SK-N-SH (cell line): ENCODE results near the gene ARPC4. TPM values are rescaled to one million over a fixed set of nuclear protein-coding genes. Genes with fewer than 3 reads are reported as not detected.

Experiments used
- CTCF ChIA-PET: fragments of 300-600, 350-600 bp; formaldehyde crosslinking; extraction: SDS; loops from one replicate; lab custom pipeline; 2021; lab: Yijun Ruan, JAX
- POLR2A ChIA-PET: fragments of 350-600 bp; sonication (Branson Sonifier 250); formaldehyde crosslinking; extraction: SDS; loops from one replicate; lab custom pipeline; 2020; ENCODE audit warnings: antibody characterized with exemption, inconsistent platforms; lab: Yijun Ruan, JAX
- DNase-seq: peaks from one replicate; pipeline ENCODE4 v3.0.0; 2012
- H2AFZ ChIP-seq: fragments of 200-600 bp; sonication (generic); 2 replicates; pipeline ENCODE4 v1.8.1; 2016; ENCODE audit warnings: antibody characterized with exemption, mild to moderate bottlenecking, low read depth
- H3F3A ChIP-seq: fragments of 200-600 bp; sonication (generic); replicated peaks from 2 replicates; pipeline ENCODE3; 2016; ENCODE audit warnings: antibody characterized with exemption, mild to moderate bottlenecking; ENCODE audit not compliant: insufficient read depth
- H3K27ac ChIP-seq, 2 experiments: fragments of 200-500 bp in 1 of 2; fragments of 200-600 bp in 1 of 2; sonication (Bioruptor generic) in 1 of 2; sonication (generic), shearing (Covaris generic) in 1 of 2; 2 replicates each; pipeline versions ENCODE4 v1.5.1 to v1.6.1; 2014 to 2016; ENCODE audit warnings: low read depth in 2 of 2, inconsistent platforms in 1 of 2, low read length in 1 of 2, mild to moderate bottlenecking in 1 of 2, mixed read lengths in 1 of 2
- H3K27me3 ChIP-seq: fragments of 200-600 bp; sonication (generic), shearing (Covaris generic); 2 replicates; pipeline ENCODE4 v1.6.1; 2016; ENCODE audit warnings: mixed run types; ENCODE audit not compliant: insufficient read depth
- H3K36me3 ChIP-seq, 2 experiments: fragments of 200-500 bp in 1 of 2; fragments of 200-600 bp in 1 of 2; sonication (Bioruptor generic) in 1 of 2; sonication (generic) in 1 of 2; replicated peaks in 1 of 2; 2 replicates each; pipeline versions ENCODE3 to v1.5.1; 2014 to 2016; ENCODE audit warnings: low read length in 1 of 2, mild to moderate bottlenecking in 1 of 2; ENCODE audit not compliant: insufficient read depth in 2 of 2, control insufficient read depth in 1 of 2
- H3K4me1 ChIP-seq, 2 experiments: fragments of 200-500 bp in 1 of 2; fragments of 200-600 bp in 1 of 2; sonication (Bioruptor generic) in 1 of 2; sonication (generic), shearing (Covaris generic) in 1 of 2; 2 replicates each; pipeline versions ENCODE4 v1.5.1 to v1.6.1; 2014 to 2016; ENCODE audit warnings: low read depth in 1 of 2, low read length in 1 of 2, mixed run types in 1 of 2; ENCODE audit not compliant: insufficient read depth in 2 of 2, control insufficient read depth in 1 of 2
- H3K4me2 ChIP-seq: fragments of 200-600 bp; sonication (generic), shearing (Covaris generic); 2 replicates; pipeline ENCODE4 v1.6.1; 2017; ENCODE audit warnings: mixed run types
- H3K4me3 ChIP-seq, 2 experiments: fragments of 200-500 bp in 1 of 2; fragments of 200-600 bp in 1 of 2; sonication (Bioruptor generic) in 1 of 2; sonication (generic), shearing (Covaris generic) in 1 of 2; 2 replicates each; pipeline versions ENCODE4 v1.5.1 to v1.8.1; 2014 to 2016; ENCODE audit warnings: low read depth in 2 of 2, inconsistent platforms in 1 of 2, low read length in 1 of 2, mild to moderate bottlenecking in 1 of 2, mixed read lengths in 1 of 2, moderate library complexity in 1 of 2
- H3K79me2 ChIP-seq: fragments of 200-600 bp; sonication (generic); 2 replicates; pipeline ENCODE4 v1.8.1; 2017; ENCODE audit warnings: mild to moderate bottlenecking; ENCODE audit not compliant: insufficient read depth
- H3K9ac ChIP-seq: fragments of 200-600 bp; sonication (generic); 2 replicates; pipeline ENCODE4 v1.6.1; 2017; ENCODE audit warnings: mixed run types
- H3K9me2 ChIP-seq: fragments of 200-600 bp; sonication (generic); 2 replicates; pipeline ENCODE4 v1.6.1; 2017; ENCODE audit warnings: mixed run types
- H3K9me3 ChIP-seq: fragments of 200-600 bp; sonication (generic); 2 replicates; pipeline ENCODE4 v1.6.1; 2017; ENCODE audit warnings: mixed run types, mild to moderate bottlenecking, moderate library complexity
- H4K20me1 ChIP-seq: fragments of 200-600 bp; sonication (generic); 2 replicates; pipeline ENCODE4 v1.6.1; 2017; ENCODE audit warnings: mild to moderate bottlenecking, mixed run types; ENCODE audit not compliant: insufficient read depth
- EP300 ChIP-seq, 2 experiments: IDR thresholded peaks; 2 replicates each; pipeline versions ENCODE4 v1.4.0 to v1.6.1; 2012; ENCODE audit warnings: borderline replicate concordance in 1 of 2, low read depth in 1 of 2, low read length in 1 of 2
- GABPA ChIP-seq: IDR thresholded peaks from 2 replicates; pipeline ENCODE4 v1.4.0; 2012; ENCODE audit warnings: low read depth, mild to moderate bottlenecking
- GATA2 ChIP-seq: sonication (generic); formaldehyde crosslinking; IDR thresholded peaks from 2 replicates; pipeline ENCODE4 v1.5.0; 2020; ENCODE audit warnings: mild to moderate bottlenecking, missing genetic modification reagents
- MXI1 ChIP-seq: IDR thresholded peaks from 2 replicates; pipeline ENCODE4 v1.6.1; 2012; ENCODE audit warnings: mild to moderate bottlenecking, low read depth, low read length, improper control_type of control experiment
- NRF1 ChIP-seq: IDR thresholded peaks from 2 replicates; pipeline ENCODE4 v1.6.1; 2012; ENCODE audit warnings: low read depth, mild to moderate bottlenecking, low read length
- POLR2AphosphoS5 ChIP-seq: IDR thresholded peaks from 2 replicates; pipeline ENCODE4 v1.6.1; 2012; ENCODE audit warnings: low read depth, low read length
- SIN3A ChIP-seq: IDR thresholded peaks from 2 replicates; pipeline ENCODE4 v1.6.1; 2012; ENCODE audit warnings: low read depth, mild to moderate bottlenecking, low read length, moderate library complexity, borderline replicate concordance
- SMC3 ChIP-seq: IDR thresholded peaks from 2 replicates; pipeline ENCODE4 v1.6.1; 2012; ENCODE audit warnings: low read depth, low read length, improper control_type of control experiment
- TAF1 ChIP-seq: IDR thresholded peaks from 2 replicates; pipeline ENCODE4 v1.6.1; 2012; ENCODE audit warnings: low read depth, mild to moderate bottlenecking, low read length, moderate library complexity, borderline replicate concordance
- TEAD4 ChIP-seq: IDR thresholded peaks from 2 replicates; pipeline ENCODE4 v1.4.0; 2012; ENCODE audit warnings: mild to moderate bottlenecking, borderline replicate concordance; ENCODE audit not compliant: insufficient read depth
- YY1 ChIP-seq: IDR thresholded peaks from 2 replicates; pipeline ENCODE4 v1.4.0; 2012; ENCODE audit warnings: low read depth, mild to moderate bottlenecking
- WGBS: methylation state at CpG from one replicate; pipeline ENCODE4 v1.1.6; 2017; ENCODE audit warnings: low lambda C conversion rate; 5-methylcytosine and 5-hydroxymethylcytosine counted together
- polyA plus RNA-seq, 3 experiments: library from polyadenylated mRNA; depleted of rRNA; stranded (reverse); fragments of >200 nt; gene quantifications; 2 replicates each; pipeline ENCODE4 v1.2.3, GENCODE V29; 2012
- TF ChIP-seq, protein P1 (sequence below): fragments of 150-350 bp; IDR thresholded peaks from 2 replicates; pipeline ENCODE4 v1.6.1; 2017; ENCODE audit warnings: antibody characterized with exemption, low read length, low read depth, borderline replicate concordance
- TF ChIP-seq, protein P2 (sequence below): IDR thresholded peaks from 2 replicates; pipeline ENCODE4 v1.4.0; 2012; ENCODE audit warnings: low read depth
- TF ChIP-seq, protein P3 (sequence below): IDR thresholded peaks from 2 replicates; pipeline ENCODE4 v1.4.0; 2012; ENCODE audit warnings: low read depth, borderline replicate concordance

Gene ARPC4
- polyA plus RNA-seq, 1 of the 3 experiments (the other 2 are of a cell fraction) = 233 TPM

DNA sequence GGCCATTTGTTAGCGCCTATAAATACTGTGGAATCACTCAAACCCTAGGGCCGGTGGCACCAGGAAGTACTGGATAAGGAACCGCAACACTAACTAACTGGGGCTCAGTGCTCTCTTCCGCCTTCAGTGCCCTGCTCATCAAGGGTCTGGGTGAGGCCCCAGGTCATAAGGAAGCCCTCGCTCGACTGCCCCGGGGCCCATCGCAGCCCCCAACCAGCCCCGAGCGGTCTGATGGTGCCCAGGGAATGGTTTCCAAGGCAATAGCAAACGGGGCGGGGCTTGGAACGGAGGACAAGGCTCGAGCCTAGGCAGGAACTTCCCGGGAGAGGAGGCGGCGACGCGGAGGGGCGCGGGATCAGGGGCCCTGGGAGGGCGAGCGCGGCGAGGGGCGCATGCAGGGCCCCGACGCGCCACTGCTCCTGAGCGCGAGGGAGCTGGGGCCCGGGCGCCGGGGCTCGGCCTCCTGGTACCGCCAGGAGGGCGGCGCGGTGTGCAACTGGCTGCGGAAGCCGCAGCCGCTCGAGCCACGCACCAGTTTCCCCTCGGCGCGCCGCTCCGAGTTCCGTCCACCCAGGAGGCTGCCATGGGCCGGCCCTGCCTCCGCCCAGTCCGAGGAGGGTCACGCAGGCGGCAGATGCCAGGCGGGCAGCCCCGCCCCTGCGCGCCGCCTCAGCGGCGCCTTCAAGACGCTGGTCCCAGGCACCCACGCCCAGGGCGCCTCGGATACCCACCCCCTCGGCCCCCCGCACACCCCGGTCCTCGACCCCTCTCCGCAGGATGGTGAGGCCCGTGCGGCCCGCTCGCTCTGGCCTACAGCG, 16.9 kb downstream of the ARPC4 start, which contains the start of gene TTLL3:
TSS of gene TTLL3 (plus strand) at position 648 of the 818 bp plus-strand sequence. CDS start 400 bp downstream, outside the sequence.
- H2AFZ ChIP-seq = peak within 1 kb of the TSS; percentile 83; the same call in 1 of the 2 replicates
- POLR2A ChIA-PET = no interaction called here
- peak within 1 kb of the TSS; percentile 78 for H3K9ac ChIP-seq

More for the DNA sequence above, 16.9 kb downstream of the ARPC4 start, which contains the start of gene TTLL3:
- Histone ChIP-seq H3K79me2 (no peaks in the 10 kb centered on the region), H3K27me3 (no peaks in the 10 kb centered on the region), H3K9me3 (no peaks in the 10 kb centered on the region), H3K36me3 (peaks cover 21 to 33% of the 10 kb centered on the region in 2 experiments), H3K4me2 (peak within 1 kb of the TSS; percentile 86), H3K27ac (peak within 1 kb of the TSS; percentile 76 to 85), H3K9me2 (no peaks in the 10 kb centered on the region), H4K20me1 (no peaks in the 10 kb centered on the region), H3F3A (peaks cover 33% of the 10 kb centered on the region), H3K4me1 (peaks cover 3 to 20% of the 10 kb centered on the region in 2 experiments; a peak in 1 of 4 replicates), H3K4me3 (peak within 1 kb of the TSS; percentile 55 to 61)
- 0 out of 2 replicates have a peak, but pooled peaks have one; percentile 43 for TF ChIP-seq MXI1
- no peak for TF ChIP-seq GABPA
- TF ChIP-seq POLR2AphosphoS5 = peak; percentile 50; the same call in 1 of the 2 replicates
- TF ChIP-seq GATA2 (CRISPR knock-in tag) = no peak
- TF ChIP-seq, protein P1, sequence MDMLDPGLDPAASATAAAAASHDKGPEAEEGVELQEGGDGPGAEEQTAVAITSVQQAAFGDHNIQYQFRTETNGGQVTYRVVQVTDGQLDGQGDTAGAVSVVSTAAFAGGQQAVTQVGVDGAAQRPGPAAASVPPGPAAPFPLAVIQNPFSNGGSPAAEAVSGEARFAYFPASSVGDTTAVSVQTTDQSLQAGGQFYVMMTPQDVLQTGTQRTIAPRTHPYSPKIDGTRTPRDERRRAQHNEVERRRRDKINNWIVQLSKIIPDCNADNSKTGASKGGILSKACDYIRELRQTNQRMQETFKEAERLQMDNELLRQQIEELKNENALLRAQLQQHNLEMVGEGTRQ = no peak
- TF ChIP-seq SMC3 = 0 out of 2 replicates have a peak, but pooled peaks have one; percentile 9
- 0 out of 2 replicates have a peak, but pooled peaks have one; percentile 49 for TF ChIP-seq YY1
- TF ChIP-seq TEAD4 = no peak
- peak; percentile 14; the same call in 1 of the 2 replicates for TF ChIP-seq TAF1
- TF ChIP-seq SIN3A = no peak
- TF ChIP-seq NRF1 = peak; percentile 23; the same call in 1 of the 2 replicates
- TF ChIP-seq, protein P2, sequence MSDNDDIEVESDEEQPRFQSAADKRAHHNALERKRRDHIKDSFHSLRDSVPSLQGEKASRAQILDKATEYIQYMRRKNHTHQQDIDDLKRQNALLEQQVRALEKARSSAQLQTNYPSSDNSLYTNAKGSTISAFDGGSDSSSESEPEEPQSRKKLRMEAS = 0 out of 2 replicates have a peak, but pooled peaks have one; percentile 22
- TF ChIP-seq, protein P3, sequence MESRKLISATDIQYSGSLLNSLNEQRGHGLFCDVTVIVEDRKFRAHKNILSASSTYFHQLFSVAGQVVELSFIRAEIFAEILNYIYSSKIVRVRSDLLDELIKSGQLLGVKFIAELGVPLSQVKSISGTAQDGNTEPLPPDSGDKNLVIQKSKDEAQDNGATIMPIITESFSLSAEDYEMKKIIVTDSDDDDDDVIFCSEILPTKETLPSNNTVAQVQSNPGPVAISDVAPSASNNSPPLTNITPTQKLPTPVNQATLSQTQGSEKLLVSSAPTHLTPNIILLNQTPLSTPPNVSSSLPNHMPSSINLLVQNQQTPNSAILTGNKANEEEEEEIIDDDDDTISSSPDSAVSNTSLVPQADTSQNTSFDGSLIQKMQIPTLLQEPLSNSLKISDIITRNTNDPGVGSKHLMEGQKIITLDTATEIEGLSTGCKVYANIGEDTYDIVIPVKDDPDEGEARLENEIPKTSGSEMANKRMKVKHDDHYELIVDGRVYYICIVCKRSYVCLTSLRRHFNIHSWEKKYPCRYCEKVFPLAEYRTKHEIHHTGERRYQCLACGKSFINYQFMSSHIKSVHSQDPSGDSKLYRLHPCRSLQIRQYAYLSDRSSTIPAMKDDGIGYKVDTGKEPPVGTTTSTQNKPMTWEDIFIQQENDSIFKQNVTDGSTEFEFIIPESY = no peak
- no peak for TF ChIP-seq EP300 (IDR thresholded peaks at IDR 0.05; ENCODE audit: borderline replicate concordance in 1 of 2, low read depth in 1 of 2, low read length in 1 of 2)
- peak; percentile 87 for DNase-seq
- 14% methylated on average over 36 of the region's 76 CpGs for WGBS
- CTCF ChIA-PET = interaction anchor here (0.6 to 1.7 kb wide), 8 partner anchors 9 to 666 kb away, joined by 3 to 4 read pairs (median 3); no protein-coding TSS in a partner anchor
